ENCODE measurements around the gene ZNF716.
A peak's percentile ranks its signal among the peaks of the same experiment; 100 is the strongest.
"Not testable (repeated sequence)": the region's sequence is repeated elsewhere in the genome, so short reads cannot be mapped to it uniquely, and the experiment has no call there.

Gene ZNF716

DNA sequence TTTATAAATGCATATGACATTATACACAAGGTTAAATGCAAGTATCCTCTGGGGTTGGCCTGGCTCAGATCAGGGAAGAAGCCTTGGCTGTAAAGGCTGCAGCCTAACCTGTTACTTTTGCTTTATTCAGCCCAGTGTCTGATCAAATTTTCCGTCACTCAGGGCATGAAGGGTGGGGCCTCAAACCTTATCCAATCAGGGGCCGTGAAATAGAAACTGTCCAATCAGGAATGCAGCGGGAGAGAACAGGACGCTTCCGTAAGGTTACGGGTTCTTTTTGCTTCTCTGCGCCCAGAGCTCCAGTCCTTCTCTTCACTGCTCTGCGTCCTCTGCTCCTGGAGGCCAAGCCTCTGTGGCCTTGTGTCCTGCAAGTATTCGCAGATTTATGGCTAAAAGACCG lies at the start of gene ZNF716:
TSS of gene ZNF716 (plus strand) at position 274 of the 400 bp plus-strand sequence. CDS start at position 386, 112 bp downstream.
- DNase-seq (ENCODE audit: low spot score): no peak
- Histone ChIP-seq H3K27ac (no peak within 1 kb of the TSS), H3K4me3 (no peak within 1 kb of the TSS)
- TF ChIP-seq, protein P1, sequence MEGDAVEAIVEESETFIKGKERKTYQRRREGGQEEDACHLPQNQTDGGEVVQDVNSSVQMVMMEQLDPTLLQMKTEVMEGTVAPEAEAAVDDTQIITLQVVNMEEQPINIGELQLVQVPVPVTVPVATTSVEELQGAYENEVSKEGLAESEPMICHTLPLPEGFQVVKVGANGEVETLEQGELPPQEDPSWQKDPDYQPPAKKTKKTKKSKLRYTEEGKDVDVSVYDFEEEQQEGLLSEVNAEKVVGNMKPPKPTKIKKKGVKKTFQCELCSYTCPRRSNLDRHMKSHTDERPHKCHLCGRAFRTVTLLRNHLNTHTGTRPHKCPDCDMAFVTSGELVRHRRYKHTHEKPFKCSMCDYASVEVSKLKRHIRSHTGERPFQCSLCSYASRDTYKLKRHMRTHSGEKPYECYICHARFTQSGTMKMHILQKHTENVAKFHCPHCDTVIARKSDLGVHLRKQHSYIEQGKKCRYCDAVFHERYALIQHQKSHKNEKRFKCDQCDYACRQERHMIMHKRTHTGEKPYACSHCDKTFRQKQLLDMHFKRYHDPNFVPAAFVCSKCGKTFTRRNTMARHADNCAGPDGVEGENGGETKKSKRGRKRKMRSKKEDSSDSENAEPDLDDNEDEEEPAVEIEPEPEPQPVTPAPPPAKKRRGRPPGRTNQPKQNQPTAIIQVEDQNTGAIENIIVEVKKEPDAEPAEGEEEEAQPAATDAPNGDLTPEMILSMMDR (IDR thresholded peaks at IDR 0.05): no peak

DNA sequence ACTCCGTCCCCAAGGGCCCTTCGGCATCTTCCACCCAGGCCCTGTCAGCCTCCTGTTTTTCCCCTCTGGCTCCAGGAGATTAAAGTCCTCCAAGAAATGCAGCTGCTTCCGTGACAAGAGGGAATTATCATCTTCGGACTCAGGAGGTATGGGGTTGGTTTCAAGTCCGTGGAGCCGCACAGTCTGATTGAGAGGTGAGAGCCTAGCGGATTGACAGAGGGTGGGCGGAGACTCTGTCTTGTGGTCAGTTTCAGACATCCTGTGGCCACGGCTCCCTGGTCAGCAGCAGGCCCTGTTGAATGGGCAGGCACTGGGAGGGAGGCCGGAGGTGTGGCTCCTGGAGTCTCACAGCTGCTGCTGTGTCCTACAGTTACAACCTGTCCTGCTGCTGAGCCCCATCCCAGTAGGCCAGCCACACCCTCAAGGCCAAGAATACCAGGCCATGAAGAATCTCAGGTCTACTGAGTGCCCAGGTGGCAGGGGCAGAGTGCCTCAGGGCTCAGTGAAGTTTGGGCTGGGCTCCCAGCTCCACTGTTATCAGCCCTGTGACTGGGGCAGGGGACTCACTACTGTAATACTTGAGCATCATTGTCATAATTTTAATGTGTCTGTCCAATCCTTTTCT lies 49.3 kb upstream of the ZNF716 start:
- Histone ChIP-seq H3K27ac (no peak overlapping the region), H3K4me3 (no peak overlapping the region)
- TF ChIP-seq, protein P1 (IDR thresholded peaks at IDR 0.05): no peak
- DNase-seq (ENCODE audit: low spot score): no peak

DNA sequence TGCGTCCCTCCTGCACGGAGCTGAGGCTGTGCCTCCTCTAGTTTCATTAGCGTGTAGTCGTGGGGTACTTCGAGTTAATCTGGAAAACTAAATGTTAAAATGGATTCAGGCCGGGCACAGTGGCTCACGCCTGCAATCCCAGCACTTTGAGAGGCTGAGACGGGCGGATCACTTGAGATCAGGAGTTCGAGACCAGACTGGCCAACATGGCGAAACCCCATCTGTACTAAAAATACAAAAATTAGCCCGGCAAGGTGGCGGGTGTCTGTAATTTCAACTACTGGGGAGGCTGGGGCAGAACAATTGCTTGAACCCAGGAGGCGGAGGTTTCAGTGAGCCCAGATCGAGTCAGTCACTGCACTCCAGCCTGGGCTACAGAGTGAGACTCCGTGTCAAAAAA lies 46.9 kb upstream of the ZNF716 start:
- not testable (repeated sequence) for H3K4me3 ChIP-seq; H3K27ac ChIP-seq; DNase-seq (ENCODE audit: low spot score)

DNA sequence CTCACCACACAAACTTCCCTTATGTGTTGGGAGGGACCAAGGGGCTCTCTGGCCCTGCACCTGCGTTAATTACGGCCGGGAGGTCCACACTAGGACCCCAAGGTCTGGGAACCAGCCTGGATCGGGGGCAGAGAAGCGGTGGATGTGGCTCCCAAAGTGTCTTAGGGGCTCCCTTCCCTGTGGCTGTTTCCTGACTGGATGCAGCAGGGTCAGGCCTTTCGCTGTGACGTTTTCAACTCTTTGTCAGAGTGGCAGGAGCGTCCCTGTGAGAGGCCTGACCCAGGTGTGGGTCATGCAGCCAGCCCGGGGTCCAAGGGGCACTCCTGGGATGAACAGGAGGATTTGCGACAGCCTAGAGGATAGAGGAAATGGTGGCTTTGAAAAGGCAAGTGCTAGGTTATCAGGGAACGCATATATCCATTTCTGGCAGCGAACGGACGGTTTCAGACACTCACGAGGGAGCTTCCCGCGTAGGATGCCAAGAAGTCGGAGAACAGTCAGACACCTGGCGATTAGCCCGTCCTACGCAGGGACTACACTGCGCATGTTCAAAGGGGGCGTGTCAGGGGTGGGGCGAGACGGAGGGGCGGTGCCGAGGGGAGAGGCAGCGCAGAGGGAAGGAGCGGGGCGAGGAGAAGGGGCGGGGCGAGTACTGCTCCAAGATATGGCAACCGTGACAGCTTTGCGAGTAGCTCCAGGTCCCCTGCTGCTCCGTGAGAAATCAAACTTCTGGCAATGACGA lies 46.2 kb upstream of the ZNF716 start:
- TF ChIP-seq, protein P1 (IDR thresholded peaks at IDR 0.05): no peak

DNA sequence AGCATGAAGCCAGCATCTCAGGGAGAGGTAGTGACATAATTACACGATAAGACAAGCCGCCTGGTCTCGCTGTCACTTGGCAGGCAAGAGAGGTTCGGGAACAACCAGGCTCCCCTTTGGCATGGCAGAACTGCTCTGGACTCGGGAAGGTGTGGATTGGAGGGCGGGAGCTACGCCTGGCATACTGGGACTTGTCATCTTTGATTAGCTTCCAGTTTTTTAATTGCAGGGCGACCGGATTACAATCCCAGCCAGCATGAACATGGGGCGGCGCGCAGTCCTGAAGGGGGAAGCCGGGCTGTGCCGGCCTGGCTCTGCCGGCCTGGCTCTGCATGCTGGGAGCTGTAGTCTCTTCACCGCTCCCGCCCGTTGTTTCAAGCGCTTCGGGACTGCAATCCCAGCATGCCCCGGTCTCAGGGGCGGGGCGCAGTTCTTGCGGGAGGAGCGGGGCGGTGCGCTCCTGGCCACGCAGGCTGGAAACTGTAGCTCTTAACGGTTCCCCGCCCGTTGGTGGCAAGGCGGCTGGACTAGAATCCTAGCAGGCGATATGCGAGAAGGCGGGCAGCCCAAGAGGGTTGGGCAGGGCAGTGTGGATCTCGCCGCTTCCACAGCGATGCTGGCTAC lies 45.5 kb upstream of the ZNF716 start:
- no peak for DNase-seq (ENCODE audit: low spot score)
- no peak overlapping the region for H3K27ac ChIP-seq
- H3K4me3 ChIP-seq: no peak overlapping the region
- TF ChIP-seq, protein P1 (IDR thresholded peaks at IDR 0.05): no peak

More for the DNA sequence above, 46.2 kb upstream of the ZNF716 start:
- DNase-seq (ENCODE audit: low spot score): no peak
- Histone ChIP-seq H3K27ac (no peak overlapping the region), H3K4me3 (no peak overlapping the region)

DNA sequence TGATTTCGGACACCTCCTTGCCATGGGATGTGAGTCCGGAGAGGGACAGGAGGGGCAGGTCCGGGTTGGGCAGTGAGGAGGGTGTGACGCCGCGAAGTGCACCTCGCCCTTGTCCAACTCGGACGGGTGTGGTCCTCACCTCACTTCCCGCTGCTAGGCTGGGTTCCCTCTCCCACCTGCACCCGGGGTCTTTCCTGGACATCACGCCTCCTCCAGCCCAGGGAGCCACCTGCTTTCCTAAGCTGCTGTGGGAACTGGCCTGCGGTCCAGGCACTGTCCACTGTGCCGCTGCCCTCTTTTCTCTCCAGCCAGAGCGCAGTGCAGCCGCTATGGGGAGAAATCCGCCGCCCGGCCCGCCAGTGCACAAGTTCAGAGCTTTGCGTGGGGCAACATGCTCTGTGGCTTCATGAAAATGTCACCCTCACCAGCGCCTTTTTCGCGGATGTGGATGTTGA lies 45.0 kb upstream of the ZNF716 start:
- no peak overlapping the region for H3K27ac ChIP-seq
- TF ChIP-seq, protein P1 (IDR thresholded peaks at IDR 0.05): no peak
- DNase-seq (ENCODE audit: low spot score): peak; percentile 52
- no peak overlapping the region for H3K4me3 ChIP-seq

DNA sequence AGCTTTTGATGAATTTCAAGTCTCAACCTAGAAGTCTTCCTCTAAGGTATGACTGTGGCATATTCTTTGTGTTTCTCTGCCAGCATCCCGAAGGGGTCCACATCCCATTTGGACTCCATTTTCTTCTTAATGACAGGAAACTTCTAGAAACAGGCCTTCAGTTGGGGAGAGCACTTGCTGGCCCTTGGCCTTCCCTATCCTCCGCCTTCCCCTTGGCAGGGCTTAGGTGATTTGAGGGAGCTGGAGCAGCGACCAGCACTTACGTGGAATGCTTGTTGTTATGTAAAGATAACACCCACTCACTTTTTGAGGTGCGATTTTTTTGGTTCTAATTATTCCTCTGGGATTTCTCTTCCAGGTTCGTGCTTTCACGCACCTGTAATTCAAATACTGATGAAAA lies 42.9 kb upstream of the ZNF716 start:
- H3K27ac ChIP-seq: no peak overlapping the region
- no peak for DNase-seq (ENCODE audit: low spot score)
- TF ChIP-seq, protein P1 (IDR thresholded peaks at IDR 0.05): no peak
- H3K4me3 ChIP-seq: no peak overlapping the region
